ENCODE measurements around the gene RTEL1. TPM values are rescaled to one million over a fixed set of nuclear protein-coding genes. Genes with fewer than 3 reads are reported as not detected.

Gene RTEL1
- total and polyA plus RNA-seq, 2 donors (not counting 1 experiment from before 2014, with no cell fraction given), result 15.1 to 32.6 TPM

- H3K9me3 ChIP-seq (ENCODE audit: control extremely low read depth in 1 of 3, control insufficient read depth in 2 of 3, insufficient read depth in 1 of 3, low read length in 2 of 3), result no peaks in the 10 kb centered on the region
- no peaks in the 10 kb centered on the region for H3K9me3 Mint-ChIP-seq (ENCODE audit: insufficient read depth)
- H3K4me3 Mint-ChIP-seq, result peak within 1 kb of the TSS; percentile 87
- H3K27ac ChIP-seq (ENCODE audit: low read length in 2 of 2), result peak within 1 kb of the TSS; percentile 63 to 85
- peaks cover 77% of the 10 kb centered on the region for H4K20me1 ChIP-seq (ENCODE audit: control insufficient read depth, insufficient read depth, low read length, poor library complexity, severe bottlenecking)
- DNase-seq, result peak; percentile 92
- H2AFZ ChIP-seq (ENCODE audit: insufficient read depth, low read depth, low read length, poor library complexity, severe bottlenecking), result peak within 1 kb of the TSS; percentile 86
- peaks cover 2 to 49% of the 10 kb centered on the region in 2 experiments for H3K36me3 ChIP-seq (replicated peaks in 1 of 2; ENCODE audit: control extremely low read depth in 1 of 2, control insufficient read depth in 1 of 2, extremely low read depth in 1 of 2, insufficient read depth in 2 of 2, low read length in 1 of 2)
- peak within 1 kb of the TSS; percentile 76 for H3K9ac ChIP-seq (ENCODE audit: low read length)
- intact Hi-C loops (cut with micrococcal nuclease), result loop anchor here (1.0 to 5.0 kb wide), 7 partner anchors 29 to 355 kb away; partner anchors contain the start of genes LIME1, PPDPF, PTK6 and RTEL1
- peak within 1 kb of the TSS; percentile 94 for H3K4me2 ChIP-seq (replicated peaks; ENCODE audit: low read depth, low read length, poor library complexity, severe bottlenecking)
- H3K4me3 ChIP-seq (ENCODE audit: control extremely low read depth in 1 of 5, extremely low read depth in 1 of 5, insufficient read depth in 1 of 5, low read depth in 2 of 5, low read length in 4 of 5), result peak within 1 kb of the TSS in 4 of 5 experiments; percentile 63 to 80 (median 67)
- peak within 1 kb of the TSS; percentile 86 for H3K27ac Mint-ChIP-seq
- ChIA-PET POLR2A (interaction anchor here (1.0 to 2.2 kb wide), 8 partner anchors 10 to 249 kb away, joined by 3 to 20 read pairs (median 6); partner anchors contain the start of genes GMEB2, LIME1, RTEL1 and SLC2A4RG), CTCF (interaction anchor here (0.6 to 2.6 kb wide), 9 partner anchors 28 to 267 kb away, joined by 3 to 11 read pairs (median 3); partner anchors contain the start of genes LIME1, PTK6, RTEL1 and TPD52L2)
- peaks cover 93% of the 10 kb centered on the region for H3K79me2 ChIP-seq (ENCODE audit: control insufficient read depth, insufficient read depth, low read length)
- peaks cover 38% of the 10 kb centered on the region for H3K4me1 Mint-ChIP-seq
- no peaks in the 10 kb centered on the region for H3K27me3 Mint-ChIP-seq
- ATAC-seq (ENCODE audit: low read depth), result peak; percentile 96
- under 1% methylated on average over 98 of the region's 98 CpGs for whole genome bisulfite sequencing (ENCODE audit: insufficient coverage)
- TF ChIP-seq CTCF (IDR thresholded peaks at IDR 0.05), result no peak
- no peak for TF ChIP-seq EZH2 (IDR thresholded peaks at IDR 0.05; ENCODE audit: borderline replicate concordance, insufficient read depth, low read depth, low read length, poor library complexity, severe bottlenecking)
- peaks cover 21 to 28% of the 10 kb centered on the region in 2 donors for H3K4me1 ChIP-seq (ENCODE audit: control insufficient read depth in 2 of 2, insufficient read depth in 2 of 2, low read length in 2 of 2)
- no peaks in the 10 kb centered on the region for H3K27me3 ChIP-seq (replicated peaks in 1 of 4; ENCODE audit: control extremely low read depth in 1 of 4, control insufficient read depth in 3 of 4, insufficient read depth in 4 of 4, low read length in 3 of 4)
Measured at GRCh38 chr20:63707558-63708300, 49.6 kb downstream of the RTEL1 start, which contains the start of the genes ARFRP1 and ZGPAT. Gene ARFRP1, minus strand, starts transcription at chr20:63707976. Its CDS starts 885 bp downstream, at chr20:63707091. Gene ZGPAT, plus strand, starts transcription at chr20:63708039. Its CDS starts 542 bp downstream, at chr20:63708581.
